PFSK-1 (cell line): ENCODE data around the gene C5orf63.
A peak's percentile ranks its signal among the peaks of the same experiment; 100 is the strongest.

Source experiments
- FOXP2 ChIP-seq: optimal IDR thresholded peaks from 2 replicates; pipeline ENCODE3; 2011; ENCODE audit warnings: borderline replicate concordance, control low read depth, inconsistent platforms; ENCODE audit not compliant: insufficient read depth; ENCODE audit errors: extremely low read length, extremely low read depth
- POLR2AphosphoS5 ChIP-seq: IDR thresholded peaks from 2 replicates; pipeline ENCODE4 v1.6.1; 2012; ENCODE audit warnings: low read depth, mild to moderate bottlenecking, control low read depth, low read length, moderate library complexity
- SIN3A ChIP-seq: IDR thresholded peaks from 2 replicates; pipeline ENCODE4 v1.6.1; 2012; ENCODE audit warnings: mild to moderate bottlenecking, low read length, moderate library complexity, borderline replicate concordance; ENCODE audit not compliant: insufficient read depth
- TAF1 ChIP-seq: IDR thresholded peaks from 2 replicates; pipeline ENCODE4 v1.6.1; 2012; ENCODE audit warnings: low read length, control low read depth, borderline replicate concordance; ENCODE audit not compliant: insufficient read depth
- TF ChIP-seq, protein P1 (sequence below), 2 experiments: IDR thresholded peaks; 2 replicates each; pipeline versions ENCODE4 v1.6.1 to v1.8.0; 2011 to 2012; ENCODE audit warnings: low read depth in 2 of 2, low read length in 2 of 2, control low read depth in 1 of 2, inconsistent platforms in 1 of 2, mild to moderate bottlenecking in 1 of 2, moderate library complexity in 1 of 2; ENCODE audit not compliant: insufficient read depth in 1 of 2

The C5orf63 gene

DNA sequence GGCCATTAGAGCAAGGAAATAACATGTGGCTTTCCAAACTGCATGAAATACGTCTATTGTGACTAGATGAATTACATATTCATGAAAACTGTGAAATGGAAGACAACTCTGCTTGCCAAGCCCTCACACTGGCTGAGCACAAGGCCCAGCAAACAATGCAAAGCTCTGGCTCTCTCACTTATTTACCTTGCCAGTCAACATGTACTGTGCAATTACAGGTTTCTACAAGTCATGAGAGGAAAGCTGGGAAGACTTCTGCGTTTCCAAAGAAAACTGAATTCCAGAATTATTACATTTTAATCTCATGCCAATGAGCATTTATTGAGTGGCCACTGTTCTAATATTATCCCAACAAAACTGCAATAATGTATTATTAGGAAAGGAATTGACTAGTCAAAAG lies 12.1 kb upstream of the C5orf63 start:
- TF ChIP-seq, protein P1, sequence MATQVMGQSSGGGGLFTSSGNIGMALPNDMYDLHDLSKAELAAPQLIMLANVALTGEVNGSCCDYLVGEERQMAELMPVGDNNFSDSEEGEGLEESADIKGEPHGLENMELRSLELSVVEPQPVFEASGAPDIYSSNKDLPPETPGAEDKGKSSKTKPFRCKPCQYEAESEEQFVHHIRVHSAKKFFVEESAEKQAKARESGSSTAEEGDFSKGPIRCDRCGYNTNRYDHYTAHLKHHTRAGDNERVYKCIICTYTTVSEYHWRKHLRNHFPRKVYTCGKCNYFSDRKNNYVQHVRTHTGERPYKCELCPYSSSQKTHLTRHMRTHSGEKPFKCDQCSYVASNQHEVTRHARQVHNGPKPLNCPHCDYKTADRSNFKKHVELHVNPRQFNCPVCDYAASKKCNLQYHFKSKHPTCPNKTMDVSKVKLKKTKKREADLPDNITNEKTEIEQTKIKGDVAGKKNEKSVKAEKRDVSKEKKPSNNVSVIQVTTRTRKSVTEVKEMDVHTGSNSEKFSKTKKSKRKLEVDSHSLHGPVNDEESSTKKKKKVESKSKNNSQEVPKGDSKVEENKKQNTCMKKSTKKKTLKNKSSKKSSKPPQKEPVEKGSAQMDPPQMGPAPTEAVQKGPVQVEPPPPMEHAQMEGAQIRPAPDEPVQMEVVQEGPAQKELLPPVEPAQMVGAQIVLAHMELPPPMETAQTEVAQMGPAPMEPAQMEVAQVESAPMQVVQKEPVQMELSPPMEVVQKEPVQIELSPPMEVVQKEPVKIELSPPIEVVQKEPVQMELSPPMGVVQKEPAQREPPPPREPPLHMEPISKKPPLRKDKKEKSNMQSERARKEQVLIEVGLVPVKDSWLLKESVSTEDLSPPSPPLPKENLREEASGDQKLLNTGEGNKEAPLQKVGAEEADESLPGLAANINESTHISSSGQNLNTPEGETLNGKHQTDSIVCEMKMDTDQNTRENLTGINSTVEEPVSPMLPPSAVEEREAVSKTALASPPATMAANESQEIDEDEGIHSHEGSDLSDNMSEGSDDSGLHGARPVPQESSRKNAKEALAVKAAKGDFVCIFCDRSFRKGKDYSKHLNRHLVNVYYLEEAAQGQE (IDR thresholded peaks at IDR 0.05; ENCODE audit: insufficient read depth in 1 of 2, low read depth in 2 of 2, low read length in 2 of 2), result no peak
- no peak for TF ChIP-seq FOXP2
- TF ChIP-seq TAF1, result no peak
- TF ChIP-seq SIN3A, result no peak
- no peak for TF ChIP-seq POLR2AphosphoS5

DNA sequence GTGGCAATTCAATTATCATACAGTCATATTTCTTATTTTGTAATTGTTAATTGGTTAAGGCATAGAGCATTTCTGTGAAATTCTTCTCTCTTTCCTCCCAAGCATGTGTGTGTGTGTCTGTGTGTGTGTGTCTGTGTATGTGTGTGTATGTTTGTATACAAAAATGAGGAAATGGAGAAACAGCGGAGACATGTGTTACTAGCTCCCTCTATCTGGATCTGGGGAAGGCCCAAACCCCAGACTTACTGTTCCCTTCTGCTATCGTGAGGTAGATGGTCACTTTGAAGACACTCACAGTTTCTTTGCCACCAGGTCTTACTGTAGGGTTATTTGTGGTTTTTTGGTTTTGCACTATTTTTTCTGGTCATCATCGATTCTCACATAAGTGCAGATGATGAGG lies 11.4 kb upstream of the C5orf63 start:
- no peak for TF ChIP-seq SIN3A
- TF ChIP-seq, protein P1 (IDR thresholded peaks at IDR 0.05; ENCODE audit: insufficient read depth in 1 of 2, low read depth in 2 of 2, low read length in 2 of 2), result no peak
- TF ChIP-seq TAF1, result no peak
- no peak for TF ChIP-seq FOXP2
- no peak for TF ChIP-seq POLR2AphosphoS5

DNA sequence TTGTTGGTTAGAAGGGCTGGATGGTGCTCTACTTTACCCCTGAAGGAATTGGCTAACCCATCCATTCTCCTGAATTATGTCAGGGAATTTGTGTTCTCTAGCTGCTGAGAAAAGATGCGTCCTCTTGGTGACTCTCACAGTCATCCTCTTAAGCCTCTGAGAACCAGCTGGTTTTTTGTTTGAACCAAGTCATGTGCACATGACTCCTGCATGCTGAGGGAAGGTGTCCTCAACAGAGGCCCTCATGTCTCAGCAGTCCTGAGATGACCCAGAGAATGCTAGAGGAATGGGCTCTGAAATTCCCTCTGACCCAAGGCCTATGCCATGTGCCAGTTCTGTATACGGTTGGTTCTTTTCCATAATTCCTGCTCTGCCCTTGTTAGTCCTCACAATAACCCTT lies 10.4 kb upstream of the C5orf63 start:
- TF ChIP-seq SIN3A (no peak), POLR2AphosphoS5 (no peak), TAF1 (no peak), FOXP2 (no peak)
- TF ChIP-seq, protein P1 (IDR thresholded peaks at IDR 0.05; ENCODE audit: insufficient read depth in 1 of 2, low read depth in 2 of 2, low read length in 2 of 2), result no peak

DNA sequence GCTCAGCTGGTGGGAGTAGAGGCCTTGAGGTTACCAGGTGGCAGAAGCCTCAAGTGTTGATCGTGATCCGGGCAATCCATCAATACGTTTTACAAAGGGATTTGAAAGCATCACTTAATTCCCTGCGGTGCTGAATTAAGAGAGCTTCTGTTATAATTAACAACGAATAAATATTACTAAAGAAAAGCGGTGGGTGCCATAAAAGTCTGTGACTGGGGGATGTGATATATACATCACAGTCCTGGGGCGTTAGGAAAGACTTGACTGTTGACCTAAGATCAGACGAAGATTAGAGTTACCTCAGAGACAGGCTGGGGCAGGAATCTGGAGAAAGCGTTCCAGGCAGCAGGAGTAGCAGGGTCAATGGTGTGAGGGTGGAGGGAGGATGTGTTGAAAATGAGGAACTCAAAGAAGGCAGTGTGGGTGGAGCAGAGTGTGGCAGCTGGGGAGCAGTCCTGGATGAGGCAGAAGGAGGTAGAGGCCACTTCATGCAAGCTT lies 6.7 kb upstream of the C5orf63 start:
- TF ChIP-seq TAF1 (no peak), POLR2AphosphoS5 (no peak), SIN3A (no peak), FOXP2 (no peak)
- TF ChIP-seq, protein P1 (IDR thresholded peaks at IDR 0.05; ENCODE audit: insufficient read depth in 1 of 2, low read depth in 2 of 2, low read length in 2 of 2), result no peak

DNA sequence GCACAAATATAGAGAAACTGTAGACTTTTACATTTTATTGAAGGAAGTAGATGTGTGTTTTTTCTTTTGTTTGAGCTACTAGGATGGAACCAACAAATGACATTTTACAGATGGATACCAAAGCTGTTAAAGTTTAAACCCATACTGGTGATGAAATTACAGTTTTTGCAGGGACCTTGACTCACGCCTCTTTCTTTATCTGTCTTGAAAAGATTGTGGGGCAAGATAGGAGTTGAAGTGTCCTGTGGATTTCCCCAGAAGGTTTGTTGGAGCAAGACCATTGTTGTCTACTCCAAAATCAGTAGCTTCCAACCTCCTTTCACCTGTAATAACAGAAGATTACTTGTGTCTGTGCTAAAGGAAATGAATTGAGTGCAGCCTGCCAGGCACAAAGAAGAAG lies 4.1 kb upstream of the C5orf63 start:
- TF ChIP-seq SIN3A (peak; percentile 43; the same call in 1 of the 2 replicates), TAF1 (no peak)
